Activated gamma-delta T cell treated with Interleukin-2 at 50 U/mL for 16 hours (primary cell): Measurements from ENCODE around the gene KIF5C.
A peak's percentile ranks its signal among the peaks of the same experiment; 100 is the strongest.
"Not testable (repeated sequence)": the region's sequence is repeated elsewhere in the genome, so short reads cannot be mapped to it uniquely, and the experiment has no call there.

Experiments used
- DNase-seq: peaks from one replicate; pipeline ENCODE4 v3.0.0-alpha.2; 2020

Gene KIF5C

GRCh38 chr2:148874868-148875341 lies at the start of gene KIF5C:
Gene KIF5C (plus strand): TSS chr2:148875227. CDS start chr2:148875618, 391 bp downstream.
- DNase-seq = peak; percentile 85

DNA sequence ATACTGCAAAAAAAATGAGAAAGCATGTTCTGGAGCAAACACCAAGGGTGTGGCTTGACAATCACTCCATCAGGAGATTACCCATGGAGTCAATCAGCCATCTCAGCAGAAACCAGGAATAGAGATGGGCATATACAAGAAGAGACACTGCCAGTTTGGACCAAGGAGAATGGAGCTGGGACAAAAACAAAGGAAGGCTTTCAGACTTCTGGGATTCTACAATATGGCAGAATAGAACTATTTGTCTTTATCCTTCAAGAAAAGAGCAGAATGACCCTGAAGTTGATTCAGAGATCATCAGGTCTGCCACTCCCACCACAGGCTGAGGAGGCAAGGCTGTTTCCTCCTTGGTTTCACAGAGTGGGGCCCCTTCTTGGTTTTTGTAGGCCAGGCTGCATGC lies 48.2 kb upstream of the KIF5C start:
- DNase-seq = no peak

GRCh38 chr2:148828941-148829340 lies 46.1 kb upstream of the KIF5C start:
- no peak for DNase-seq

- DNase-seq = no peak
Measured at GRCh38 chr2:148829618-148830017, 45.4 kb upstream of the KIF5C start.

GRCh38 chr2:148832637-148833036 lies 42.4 kb upstream of the KIF5C start:
- DNase-seq = no peak

- DNase-seq = no peak
Measured at GRCh38 chr2:148842050-148842449, 33.0 kb upstream of the KIF5C start.

GRCh38 chr2:148848146-148848545 lies 26.9 kb upstream of the KIF5C start:
- DNase-seq = no peak

GRCh38 chr2:148853458-148853857 lies 21.6 kb upstream of the KIF5C start:
- DNase-seq = no peak

GRCh38 chr2:148860037-148860436 lies 15.0 kb upstream of the KIF5C start:
- no peak for DNase-seq

DNA sequence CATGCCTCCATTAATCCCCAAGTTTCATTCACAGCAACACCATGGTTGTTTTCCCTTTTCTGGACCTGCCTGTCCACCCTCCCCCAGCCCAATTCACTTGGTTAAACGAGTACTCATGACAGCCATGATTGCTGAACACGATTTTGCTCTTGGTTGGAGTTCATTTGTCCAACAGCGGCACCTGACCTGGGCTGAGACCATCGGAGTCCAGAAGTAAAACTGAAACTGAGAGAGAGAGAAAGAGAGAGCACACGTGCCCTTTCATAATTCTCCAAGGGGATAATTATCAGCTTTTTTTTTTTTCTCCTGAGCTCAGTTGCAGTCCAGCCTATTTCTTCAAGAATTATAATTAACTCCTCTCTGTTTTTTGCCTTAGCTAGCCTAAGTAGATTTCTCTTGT lies 13.7 kb upstream of the KIF5C start:
- DNase-seq = no peak

DNA sequence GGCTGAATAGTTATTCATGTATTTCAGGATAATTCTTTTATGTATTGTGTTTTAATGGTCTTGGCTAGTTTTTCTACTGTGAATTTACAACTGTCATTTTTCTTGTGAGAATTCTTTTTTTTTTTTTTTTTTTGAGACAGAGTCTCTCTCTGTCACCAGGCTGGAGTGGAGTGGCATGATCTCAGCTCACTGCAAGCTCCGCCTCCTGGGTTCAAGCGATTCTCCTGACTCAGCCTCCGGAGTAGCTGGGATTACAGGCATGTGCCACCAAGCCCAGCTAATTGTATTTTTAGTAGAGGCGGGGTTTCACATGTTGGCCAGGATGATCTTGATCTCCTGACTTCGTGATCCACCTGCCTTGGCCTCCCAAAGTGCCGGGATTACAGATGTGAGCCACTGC lies 12.5 kb upstream of the KIF5C start:
- DNase-seq = not testable (repeated sequence)

DNA sequence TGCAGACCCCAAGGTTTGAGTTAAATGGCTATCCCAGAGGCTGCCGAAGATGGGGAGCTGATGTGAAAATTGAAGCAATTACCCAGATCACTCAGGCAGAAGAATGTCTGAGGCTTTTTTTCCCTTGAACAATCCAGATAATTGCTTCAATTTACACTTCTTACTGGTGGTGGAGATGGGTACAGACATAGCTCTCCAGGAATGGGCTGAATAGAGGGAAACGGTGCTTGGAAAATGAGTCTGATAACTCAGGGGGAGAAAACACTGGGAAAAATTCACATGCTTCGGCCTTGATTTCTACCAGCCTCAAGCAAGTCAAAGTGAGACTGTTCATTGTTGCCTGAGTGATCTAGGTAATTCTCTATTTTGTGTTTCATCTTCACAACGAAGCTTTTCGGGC lies 9.5 kb upstream of the KIF5C start:
- DNase-seq = no peak

DNA sequence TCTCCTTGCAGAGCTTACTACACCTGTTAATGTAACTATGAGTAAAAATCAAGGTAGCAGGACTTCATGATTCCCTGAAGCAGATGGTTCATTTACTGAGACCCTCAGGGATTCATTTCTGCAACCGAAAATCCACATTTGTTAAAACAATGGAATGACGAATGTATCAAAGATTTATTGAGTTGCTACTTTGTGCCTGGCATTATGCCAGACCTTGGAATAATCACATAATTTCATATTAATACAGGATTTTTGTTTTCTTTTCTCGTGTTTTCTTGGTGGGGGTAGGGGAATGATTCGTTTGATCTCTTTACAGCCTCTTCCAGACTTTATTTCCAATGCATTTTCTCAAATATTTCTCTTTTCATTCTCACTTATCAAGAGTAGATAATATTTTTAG lies 8.9 kb upstream of the KIF5C start:
- no peak for DNase-seq

- DNase-seq = no peak
Measured at GRCh38 chr2:148867079-148867769, 7.8 kb upstream of the KIF5C start.

DNA sequence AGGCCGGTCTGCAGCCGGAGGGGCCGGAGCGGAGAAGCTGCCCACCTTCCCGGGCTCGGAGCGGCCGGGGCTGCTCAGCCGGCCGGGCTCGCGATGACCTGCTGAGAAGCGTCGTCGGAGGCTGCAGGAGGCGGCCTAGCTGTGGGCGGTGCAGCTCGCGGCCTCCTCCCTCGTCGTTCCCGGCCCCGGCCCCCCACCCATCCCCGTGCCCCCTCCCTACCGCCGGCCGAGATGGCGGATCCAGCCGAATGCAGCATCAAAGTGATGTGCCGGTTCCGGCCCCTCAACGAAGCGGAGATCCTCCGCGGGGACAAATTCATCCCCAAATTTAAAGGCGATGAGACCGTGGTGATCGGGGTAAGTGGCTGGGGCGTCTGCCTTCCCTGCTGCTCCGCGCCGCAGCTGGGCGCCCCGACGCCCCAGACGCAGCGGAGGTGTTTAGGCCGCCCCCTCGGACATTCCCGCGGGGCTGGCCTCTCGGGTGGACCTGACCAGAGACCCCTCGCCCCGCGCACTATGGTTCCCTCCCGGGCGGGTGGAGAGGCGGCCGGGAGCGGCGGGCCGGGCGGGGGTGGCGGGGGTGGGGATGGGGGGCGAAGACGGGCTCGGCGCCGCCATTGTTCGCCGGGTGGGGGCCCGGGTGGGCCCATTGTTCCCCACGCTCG lies 492 bp downstream of the KIF5C start:
- DNase-seq = no peak

DNA sequence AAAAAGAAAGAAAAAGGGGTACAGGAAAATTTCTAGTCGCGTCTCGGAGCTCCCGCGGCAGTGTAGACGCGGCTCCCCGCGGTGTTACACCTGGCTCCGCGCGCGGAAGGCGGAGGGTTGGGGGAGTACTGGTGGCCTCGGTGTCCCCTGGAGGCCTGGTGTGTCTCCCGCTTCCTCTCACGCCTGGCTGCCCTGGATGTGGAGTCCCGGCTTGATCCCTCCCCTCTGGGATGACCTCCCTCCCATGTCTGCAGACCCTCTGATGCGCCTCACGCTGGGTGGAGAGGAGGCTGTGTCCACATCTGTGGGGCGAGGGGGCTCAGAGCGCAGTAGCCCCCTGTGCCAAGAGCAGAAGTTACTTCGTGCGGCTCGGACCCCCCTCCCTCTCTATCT lies 1.2 kb downstream of the KIF5C start:
- no peak for DNase-seq

GRCh38 chr2:148876595-148877402 lies 1.8 kb downstream of the KIF5C start:
- peak; percentile 31 for DNase-seq

GRCh38 chr2:148877403-148877740 lies 2.3 kb downstream of the KIF5C start:
- DNase-seq = no peak

DNA sequence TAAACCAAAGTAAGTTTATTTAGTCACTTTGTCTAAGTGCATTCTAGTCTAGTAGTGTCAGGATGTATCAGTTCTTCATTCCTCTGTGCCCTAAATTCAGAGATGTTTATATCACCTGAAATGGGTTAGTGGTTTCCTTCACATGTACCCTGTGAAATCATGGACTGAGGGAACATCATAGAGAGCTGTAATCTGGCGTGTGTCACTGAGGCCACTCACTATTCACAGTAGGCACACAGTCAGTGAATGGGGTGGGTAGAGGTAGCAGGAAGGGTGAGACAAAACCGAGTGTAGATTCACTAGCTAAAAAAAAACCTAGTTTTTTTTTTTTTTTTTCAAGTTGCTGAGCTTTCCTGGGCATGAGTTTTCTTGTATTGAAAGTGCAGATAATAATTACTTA lies 5.6 kb downstream of the KIF5C start:
- DNase-seq = no peak

GRCh38 chr2:148882051-148882450 lies 7.0 kb downstream of the KIF5C start:
- DNase-seq = no peak

DNA sequence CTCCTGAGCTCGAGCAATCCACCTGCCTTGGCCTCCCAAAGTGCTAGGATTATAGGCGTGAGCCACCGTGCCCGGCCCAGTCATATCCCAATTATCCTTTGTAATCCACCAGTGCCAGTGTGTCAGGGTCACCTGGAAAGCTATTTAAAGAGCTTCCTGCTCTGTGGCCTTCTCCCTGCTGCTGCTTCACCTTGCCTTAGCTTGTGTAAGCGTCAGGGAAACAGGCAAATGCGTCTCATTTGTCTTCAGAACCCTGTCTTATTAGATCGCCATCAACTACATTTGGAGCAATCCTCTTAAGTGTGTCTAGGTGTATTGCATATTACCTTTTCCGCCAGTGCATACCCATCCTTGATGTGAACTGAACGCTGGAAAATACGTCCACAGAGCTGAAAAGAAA lies 10.2 kb downstream of the KIF5C start:
- no peak for DNase-seq

GRCh38 chr2:148885988-148886387 lies 11.0 kb downstream of the KIF5C start:
- no peak for DNase-seq

DNA sequence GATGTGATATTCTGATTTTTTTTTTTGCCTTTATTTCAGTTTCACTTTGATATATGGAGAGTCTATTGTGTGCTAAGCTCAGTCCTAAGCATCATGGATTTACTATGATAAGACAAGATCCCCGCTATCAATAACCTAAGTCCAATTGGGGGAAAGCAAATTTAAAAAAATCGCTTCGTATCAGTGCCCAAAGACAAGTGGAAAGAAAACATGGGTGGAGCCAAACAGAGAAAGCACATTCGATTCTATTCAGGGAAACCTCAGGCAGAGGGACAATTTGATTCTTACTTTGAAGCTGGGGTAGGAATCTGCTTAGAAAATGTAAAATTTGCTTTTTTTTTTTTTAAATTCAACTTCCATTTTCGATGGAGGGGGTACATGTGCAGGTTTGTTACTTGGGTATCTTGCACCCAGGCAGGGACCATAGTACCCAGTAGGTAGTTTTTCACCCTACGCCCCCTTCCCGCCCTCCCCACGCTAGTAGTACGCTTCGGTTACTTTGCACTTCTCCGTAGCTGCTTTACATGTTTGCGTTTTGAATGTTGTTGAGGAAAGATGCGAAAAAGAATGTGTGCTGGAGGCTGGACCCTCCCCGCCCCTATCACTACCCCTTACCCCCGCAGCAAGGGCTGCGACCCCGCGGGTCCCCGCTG lies 12.4 kb downstream of the KIF5C start:
- no peak for DNase-seq
